Mammary epithelial cell (primary cell): Measurements from ENCODE around the gene LRRFIP1.

Source experiments
- EZH2 ChIP-seq: IDR thresholded peaks from 2 replicates; pipeline ENCODE4 v1.6.1; 2012; ENCODE audit warnings: low read length, inconsistent platforms, borderline replicate concordance
- TF ChIP-seq, protein P1 (sequence below), 2 donors: IDR thresholded peaks in 1 of 2; conservative IDR thresholded peaks in 1 of 2; 2 replicates each; pipeline ENCODE4 v1.5.1; 2011 to 2012; ENCODE audit warnings: inconsistent platforms in 2 of 2, low read length in 2 of 2, mild to moderate bottlenecking in 2 of 2, control low read depth in 1 of 2, low read depth in 1 of 2; ENCODE audit not compliant: insufficient read depth in 1 of 2; ENCODE audit errors: extremely low read depth in 1 of 2

DNA sequence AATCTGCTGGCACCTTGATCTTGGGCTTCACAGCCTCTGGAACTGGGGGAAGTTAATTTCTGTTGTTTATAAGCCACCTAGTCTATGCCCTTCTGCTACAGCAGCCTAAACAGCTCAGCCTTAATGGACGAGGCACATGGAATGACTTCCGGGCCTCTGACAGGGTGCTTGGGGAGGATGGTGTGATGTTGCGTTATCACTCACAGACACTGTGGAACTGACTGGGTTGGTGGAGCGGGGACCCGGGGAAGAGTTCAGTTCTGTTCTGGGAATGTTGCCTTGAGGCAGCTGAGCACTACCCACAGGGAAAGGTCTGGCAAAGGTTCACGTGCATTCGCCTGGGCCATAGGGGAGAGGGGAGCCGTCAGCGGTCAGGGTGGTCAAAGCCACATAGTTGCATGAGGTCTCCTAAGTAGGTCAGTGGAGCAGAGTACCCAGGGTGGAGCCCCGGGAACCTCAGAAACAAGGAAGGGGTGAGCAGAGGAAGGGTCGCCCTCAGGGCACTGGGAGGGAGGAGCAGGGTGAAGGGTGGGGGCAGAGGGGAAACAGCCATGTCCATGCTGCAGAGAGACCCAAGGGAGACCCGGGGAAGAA lies 36.2 kb downstream of the LRRFIP1 start:
- no peak for TF ChIP-seq EZH2
- TF ChIP-seq, protein P1, sequence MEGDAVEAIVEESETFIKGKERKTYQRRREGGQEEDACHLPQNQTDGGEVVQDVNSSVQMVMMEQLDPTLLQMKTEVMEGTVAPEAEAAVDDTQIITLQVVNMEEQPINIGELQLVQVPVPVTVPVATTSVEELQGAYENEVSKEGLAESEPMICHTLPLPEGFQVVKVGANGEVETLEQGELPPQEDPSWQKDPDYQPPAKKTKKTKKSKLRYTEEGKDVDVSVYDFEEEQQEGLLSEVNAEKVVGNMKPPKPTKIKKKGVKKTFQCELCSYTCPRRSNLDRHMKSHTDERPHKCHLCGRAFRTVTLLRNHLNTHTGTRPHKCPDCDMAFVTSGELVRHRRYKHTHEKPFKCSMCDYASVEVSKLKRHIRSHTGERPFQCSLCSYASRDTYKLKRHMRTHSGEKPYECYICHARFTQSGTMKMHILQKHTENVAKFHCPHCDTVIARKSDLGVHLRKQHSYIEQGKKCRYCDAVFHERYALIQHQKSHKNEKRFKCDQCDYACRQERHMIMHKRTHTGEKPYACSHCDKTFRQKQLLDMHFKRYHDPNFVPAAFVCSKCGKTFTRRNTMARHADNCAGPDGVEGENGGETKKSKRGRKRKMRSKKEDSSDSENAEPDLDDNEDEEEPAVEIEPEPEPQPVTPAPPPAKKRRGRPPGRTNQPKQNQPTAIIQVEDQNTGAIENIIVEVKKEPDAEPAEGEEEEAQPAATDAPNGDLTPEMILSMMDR (conservative IDR thresholded peaks at IDR 0.05 in 1 of 2, IDR thresholded peaks at IDR 0.05 in 1 of 2; ENCODE audit: extremely low read depth in 1 of 2, insufficient read depth in 1 of 2, low read depth in 1 of 2, low read length in 2 of 2): no peak
